ENCODE results near the gene TNIP3.

DNA sequence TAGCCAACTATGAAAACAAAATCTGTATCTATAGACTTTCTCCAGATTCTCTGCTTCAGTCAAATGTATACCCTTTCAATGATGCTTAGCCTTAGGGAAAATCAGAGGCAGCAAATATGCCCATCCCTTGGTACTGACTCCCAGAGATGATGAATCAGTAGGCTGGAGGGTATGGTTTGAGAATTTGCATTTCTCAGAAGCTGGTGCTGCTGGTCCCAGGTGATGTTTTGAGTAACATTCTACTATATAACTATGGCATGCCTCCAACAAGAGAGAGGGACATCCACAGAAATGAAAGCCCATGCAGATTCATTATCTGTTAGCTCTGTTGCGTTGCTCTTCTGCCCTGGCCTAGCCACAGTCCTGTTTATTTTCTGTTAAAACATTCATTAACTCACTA lies 13.6 kb downstream of the TNIP3 start:
- TF ChIP-seq, protein P1, sequence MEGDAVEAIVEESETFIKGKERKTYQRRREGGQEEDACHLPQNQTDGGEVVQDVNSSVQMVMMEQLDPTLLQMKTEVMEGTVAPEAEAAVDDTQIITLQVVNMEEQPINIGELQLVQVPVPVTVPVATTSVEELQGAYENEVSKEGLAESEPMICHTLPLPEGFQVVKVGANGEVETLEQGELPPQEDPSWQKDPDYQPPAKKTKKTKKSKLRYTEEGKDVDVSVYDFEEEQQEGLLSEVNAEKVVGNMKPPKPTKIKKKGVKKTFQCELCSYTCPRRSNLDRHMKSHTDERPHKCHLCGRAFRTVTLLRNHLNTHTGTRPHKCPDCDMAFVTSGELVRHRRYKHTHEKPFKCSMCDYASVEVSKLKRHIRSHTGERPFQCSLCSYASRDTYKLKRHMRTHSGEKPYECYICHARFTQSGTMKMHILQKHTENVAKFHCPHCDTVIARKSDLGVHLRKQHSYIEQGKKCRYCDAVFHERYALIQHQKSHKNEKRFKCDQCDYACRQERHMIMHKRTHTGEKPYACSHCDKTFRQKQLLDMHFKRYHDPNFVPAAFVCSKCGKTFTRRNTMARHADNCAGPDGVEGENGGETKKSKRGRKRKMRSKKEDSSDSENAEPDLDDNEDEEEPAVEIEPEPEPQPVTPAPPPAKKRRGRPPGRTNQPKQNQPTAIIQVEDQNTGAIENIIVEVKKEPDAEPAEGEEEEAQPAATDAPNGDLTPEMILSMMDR (IDR thresholded peaks at IDR 0.05 in 2 of 3, conservative IDR thresholded peaks at IDR 0.05 in 1 of 3; ENCODE audit: insufficient read depth in 2 of 3, low read depth in 1 of 3, low read length in 3 of 3), result no peak
- no peak for TF ChIP-seq SIN3A (IDR thresholded peaks at IDR 0.05; ENCODE audit: borderline replicate concordance in 2 of 2, control insufficient read depth in 1 of 2, low read depth in 2 of 2, low read length in 2 of 2)

Data from K562 (cell line).